ENCODE measurements around the gene HIF1A.
"Not testable (repeated sequence)": the region's sequence is repeated elsewhere in the genome, so short reads cannot be mapped to it uniquely, and the experiment has no call there.

Gene HIF1A

DNA sequence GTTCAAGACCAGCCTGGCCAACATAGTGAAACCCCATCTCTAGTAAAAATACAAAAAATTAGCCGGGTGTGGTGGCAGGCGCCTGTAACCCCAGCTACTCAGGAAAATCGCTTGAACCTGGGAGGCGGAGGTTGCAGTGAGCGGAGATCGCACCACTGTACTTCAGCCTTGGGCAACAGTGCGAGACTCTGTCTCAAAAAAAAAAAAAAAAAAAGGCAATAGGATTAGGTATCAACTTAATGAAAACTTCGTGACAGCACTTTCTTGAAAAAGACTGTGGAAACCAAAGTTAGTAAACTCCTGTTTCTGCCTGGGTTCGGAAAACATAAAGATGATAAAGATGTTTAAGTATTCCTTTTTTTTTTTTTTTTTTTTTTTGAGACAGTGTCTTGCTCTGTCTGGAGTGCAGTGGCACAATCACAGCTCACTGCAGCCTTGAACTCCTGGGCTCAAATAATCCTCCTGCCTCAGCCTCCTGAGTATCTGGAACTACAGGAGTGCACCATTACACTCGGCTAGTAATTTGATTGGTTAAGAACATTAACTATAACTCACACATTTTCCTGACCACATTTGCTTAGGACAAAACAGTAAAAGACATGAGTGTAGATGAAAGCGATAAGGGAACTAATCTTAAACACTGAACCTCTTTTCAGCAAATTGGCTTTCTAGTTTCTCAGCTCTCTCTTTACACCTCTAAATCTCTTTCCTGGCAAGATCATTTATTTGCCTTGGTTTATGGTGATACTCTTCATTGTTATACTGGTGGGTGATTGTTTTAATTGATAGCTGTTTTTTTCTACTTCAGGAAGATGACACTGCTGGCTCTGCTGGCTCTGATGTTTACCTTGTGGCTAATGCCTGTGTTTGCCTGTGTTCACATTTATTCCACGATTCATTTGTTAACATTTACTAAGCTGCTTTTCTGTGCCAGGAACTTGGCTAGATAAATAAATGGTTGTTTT, 15.8 kb downstream of the HIF1A start:
- DNase-seq = no peak

DNA sequence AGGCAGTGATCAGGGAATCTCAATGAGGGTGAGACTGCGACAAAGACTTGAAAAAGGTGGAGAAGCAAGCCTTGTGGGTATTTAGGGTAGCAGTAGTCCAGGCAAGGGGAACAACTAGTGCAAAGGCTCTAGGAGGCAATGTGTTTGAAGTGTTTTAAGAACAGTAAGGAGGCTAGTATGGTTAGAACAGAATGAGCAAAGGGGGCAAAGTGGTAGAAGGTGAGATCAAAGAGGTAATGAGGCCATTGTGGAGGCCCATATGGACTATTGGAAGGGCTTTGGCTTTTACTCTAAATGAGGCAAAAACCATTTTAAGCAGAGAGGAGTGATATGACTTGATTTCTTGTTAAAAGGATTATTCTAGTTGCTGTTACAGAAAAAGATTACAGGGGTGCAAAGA, 16.8 kb downstream of the HIF1A start:
- no peak for DNase-seq

GRCh38 chr14:61713724-61714437, 18.6 kb downstream of the HIF1A start:
- DNase-seq = no peak

- no peak for DNase-seq
These were observed 21.6 kb downstream of the HIF1A start for GRCh38 chr14:61716956-61717355.

- DNase-seq = no peak
These were observed 22.7 kb downstream of the HIF1A start for GRCh38 chr14:61718039-61718438.

GRCh38 chr14:61719344-61720293, 24.3 kb downstream of the HIF1A start:
- DNase-seq = no peak

DNA sequence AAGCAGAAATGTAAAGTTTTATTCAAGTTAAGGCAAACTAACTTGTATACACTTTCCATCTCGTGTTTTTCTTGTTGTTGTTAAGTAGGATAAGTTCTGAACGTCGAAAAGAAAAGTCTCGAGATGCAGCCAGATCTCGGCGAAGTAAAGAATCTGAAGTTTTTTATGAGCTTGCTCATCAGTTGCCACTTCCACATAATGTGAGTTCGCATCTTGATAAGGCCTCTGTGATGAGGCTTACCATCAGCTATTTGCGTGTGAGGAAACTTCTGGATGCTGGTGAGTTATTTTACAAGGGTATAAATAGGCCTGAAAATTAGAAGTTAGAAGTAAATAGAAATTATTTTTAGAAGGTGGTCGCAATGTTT, 25.0 kb downstream of the HIF1A start:
- DNase-seq = no peak

GRCh38 chr14:61720741-61721140, 25.4 kb downstream of the HIF1A start:
- DNase-seq = no peak

GRCh38 chr14:61724133-61724532, 28.8 kb downstream of the HIF1A start:
- no peak for DNase-seq

DNA sequence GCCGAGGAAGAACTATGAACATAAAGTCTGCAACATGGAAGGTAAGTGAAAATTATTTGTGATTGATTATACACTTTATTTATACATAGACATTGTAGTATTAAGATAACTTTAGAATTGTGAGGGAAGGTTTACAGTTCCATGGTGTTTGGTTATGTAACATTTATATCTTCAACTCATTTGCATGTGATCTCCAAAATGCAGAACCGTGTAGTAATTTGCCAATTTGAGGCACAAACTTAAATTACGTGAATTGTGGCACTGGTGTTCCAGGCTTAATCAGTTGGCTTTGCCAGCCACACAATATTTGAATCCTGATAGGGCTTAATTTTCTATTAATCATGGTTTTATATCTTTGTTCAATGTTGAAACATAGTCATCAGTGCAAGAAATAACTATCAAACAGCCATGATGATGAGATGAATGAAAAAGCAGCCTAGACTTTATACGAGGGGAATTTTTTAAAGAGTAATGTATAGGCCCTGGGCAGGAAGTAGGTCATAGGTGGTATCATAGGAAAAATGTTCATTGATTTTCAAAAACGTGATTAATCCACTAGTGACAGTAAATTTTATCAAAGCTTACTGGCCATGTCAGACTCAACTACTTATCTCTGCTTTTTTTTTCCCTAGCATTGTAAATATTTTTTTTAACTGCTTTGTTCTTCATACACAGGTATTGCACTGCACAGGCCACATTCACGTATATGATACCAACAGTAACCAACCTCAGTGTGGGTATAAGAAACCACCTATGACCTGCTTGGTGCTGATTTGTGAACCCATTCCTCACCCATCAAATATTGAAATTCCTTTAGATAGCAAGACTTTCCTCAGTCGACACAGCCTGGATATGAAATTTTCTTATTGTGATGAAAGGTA, 31.7 kb downstream of the HIF1A start:
- DNase-seq = no peak

DNA sequence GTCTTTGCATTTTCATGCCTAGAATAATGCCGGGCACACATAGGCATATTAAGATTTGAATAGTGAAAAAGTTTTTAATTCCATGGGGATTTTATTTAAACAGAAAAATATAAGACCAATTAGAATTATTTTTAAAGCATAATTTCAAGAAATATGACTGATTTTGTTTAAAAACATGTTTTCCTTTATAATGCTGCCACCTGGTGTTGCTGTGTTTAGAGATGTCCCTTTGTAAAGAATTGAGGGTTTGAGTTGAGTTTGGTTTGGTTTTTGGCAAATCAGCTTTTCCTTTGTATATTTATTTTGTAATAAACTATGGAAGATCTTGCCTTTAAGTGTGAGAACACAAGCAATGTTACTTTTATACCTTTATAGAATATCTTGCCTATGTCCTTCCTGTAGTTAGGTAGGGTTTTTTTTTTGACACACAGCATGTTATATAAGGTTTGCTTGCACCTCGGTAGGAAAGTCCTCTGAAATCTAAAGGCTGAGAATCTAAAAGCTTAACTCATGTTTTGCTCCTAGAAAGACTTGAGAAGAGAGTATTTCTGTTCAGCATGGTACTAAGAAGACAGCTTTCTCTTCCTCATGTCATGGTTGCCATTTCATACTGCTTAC, 35.6 kb downstream of the HIF1A start:
- no peak for DNase-seq

- DNase-seq = no peak
These were observed 38.7 kb downstream of the HIF1A start for GRCh38 chr14:61733972-61734371.

DNA sequence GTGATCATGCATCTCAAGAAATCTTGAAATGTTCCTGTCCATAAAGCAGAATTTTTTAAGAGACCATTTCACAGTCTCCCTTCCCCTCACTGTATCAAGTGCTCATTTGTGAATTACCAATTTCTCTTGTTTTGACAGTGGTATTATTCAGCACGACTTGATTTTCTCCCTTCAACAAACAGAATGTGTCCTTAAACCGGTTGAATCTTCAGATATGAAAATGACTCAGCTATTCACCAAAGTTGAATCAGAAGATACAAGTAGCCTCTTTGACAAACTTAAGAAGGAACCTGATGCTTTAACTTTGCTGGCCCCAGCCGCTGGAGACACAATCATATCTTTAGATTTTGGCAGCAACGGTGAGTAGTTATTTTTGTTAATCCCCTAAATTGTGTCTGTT, 41.4 kb downstream of the HIF1A start:
- DNase-seq = no peak

GRCh38 chr14:61737915-61738314, 42.6 kb downstream of the HIF1A start:
- DNase-seq = no peak

GRCh38 chr14:61739133-61739532, 43.8 kb downstream of the HIF1A start:
- DNase-seq = no peak

GRCh38 chr14:61742371-61742770, 47.1 kb downstream of the HIF1A start:
- DNase-seq = no peak

DNA sequence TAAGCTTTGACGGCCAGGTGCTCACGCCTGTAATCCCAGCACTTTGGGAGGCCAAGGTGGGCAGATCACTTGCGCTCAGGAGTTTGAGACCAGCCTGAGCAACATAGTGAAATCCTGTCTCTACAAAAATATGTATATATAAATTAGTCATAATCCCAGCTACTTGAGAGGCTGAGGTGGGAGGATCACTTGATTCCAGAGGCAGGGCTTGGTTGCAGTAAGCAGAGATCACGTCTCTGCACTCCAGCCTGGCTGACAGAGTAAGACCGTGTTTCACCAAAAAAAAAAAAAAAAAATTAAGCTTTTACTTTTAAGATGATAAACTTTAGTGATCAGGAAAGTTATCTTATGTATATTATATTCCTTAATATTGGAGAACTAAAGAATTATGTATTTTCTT, 48.9 kb downstream of the HIF1A start:
- DNase-seq = no peak

DNA sequence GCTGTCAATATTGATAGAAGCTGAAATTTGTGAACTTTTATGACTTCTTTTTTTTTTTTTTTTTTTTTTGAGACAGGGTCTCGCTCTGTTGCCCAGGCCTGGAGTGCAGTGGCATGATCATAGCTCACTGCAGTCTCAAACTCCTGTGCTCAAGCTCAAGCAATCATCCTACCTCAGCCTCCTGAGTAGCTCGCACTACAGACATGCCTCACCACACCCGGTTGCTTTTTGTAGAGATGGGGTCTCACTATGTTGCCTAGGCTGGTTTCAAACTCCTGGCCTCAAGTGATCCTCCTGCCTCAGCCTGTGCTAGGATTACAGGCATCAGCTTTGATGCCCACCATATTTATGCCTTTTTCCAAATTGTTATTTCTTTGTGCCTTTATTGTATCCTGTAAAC, 51.0 kb downstream of the HIF1A start:
- DNase-seq = not testable (repeated sequence)

DNA sequence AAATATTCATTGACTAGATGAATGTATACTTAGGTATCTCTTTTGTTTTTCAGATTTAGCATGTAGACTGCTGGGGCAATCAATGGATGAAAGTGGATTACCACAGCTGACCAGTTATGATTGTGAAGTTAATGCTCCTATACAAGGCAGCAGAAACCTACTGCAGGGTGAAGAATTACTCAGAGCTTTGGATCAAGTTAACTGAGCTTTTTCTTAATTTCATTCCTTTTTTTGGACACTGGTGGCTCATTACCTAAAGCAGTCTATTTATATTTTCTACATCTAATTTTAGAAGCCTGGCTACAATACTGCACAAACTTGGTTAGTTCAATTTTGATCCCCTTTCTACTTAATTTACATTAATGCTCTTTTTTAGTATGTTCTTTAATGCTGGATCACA, 51.6 kb downstream of the HIF1A start:
- DNase-seq = no peak

DNA sequence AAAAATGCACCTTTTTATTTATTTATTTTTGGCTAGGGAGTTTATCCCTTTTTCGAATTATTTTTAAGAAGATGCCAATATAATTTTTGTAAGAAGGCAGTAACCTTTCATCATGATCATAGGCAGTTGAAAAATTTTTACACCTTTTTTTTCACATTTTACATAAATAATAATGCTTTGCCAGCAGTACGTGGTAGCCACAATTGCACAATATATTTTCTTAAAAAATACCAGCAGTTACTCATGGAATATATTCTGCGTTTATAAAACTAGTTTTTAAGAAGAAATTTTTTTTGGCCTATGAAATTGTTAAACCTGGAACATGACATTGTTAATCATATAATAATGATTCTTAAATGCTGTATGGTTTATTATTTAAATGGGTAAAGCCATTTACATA, 52.0 kb downstream of the HIF1A start:
- no peak for DNase-seq

- DNase-seq = no peak
These were observed 54.0 kb downstream of the HIF1A start for GRCh38 chr14:61749264-61749663.

GRCh38 chr14:61749867-61750266, 54.6 kb downstream of the HIF1A start:
- no peak for DNase-seq

Data from left hindlimb (tissue), 1 donor.